ENCODE data around the gene CSRNP3.

GRCh38 chr2:165576409-165577154, 107.1 kb downstream of the CSRNP3 start:
- TF ChIP-seq CTCF (optimal IDR thresholded peaks at IDR 0.05 in 1 of 3, IDR thresholded peaks at IDR 0.05 in 1 of 3, conservative IDR thresholded peaks at IDR 0.05 in 1 of 3; ENCODE audit: extremely low read depth in 1 of 3, insufficient read depth in 2 of 3, low read length in 3 of 3) (no peak), EZH2 (IDR thresholded peaks at IDR 0.05; ENCODE audit: low read length) (no peak)
